GM21515 (cell line): ENCODE results near the gene TIMM23B.
"Not testable (repeated sequence)": the region's sequence is repeated elsewhere in the genome, so short reads cannot be mapped to it uniquely, and the experiment has no call there.

Experiments
- ATAC-seq: cut with Tn5 transposase; IDR thresholded peaks from one replicate; pipeline ENCODE4 v1.9.1; 2021; ENCODE audit not compliant: unreplicated experiment

Gene TIMM23B

GRCh38 chr10:49972094-49972493 is 30.2 kb downstream of the TIMM23B start:
- ATAC-seq = not testable (repeated sequence)

- ATAC-seq = not testable (repeated sequence)
These were observed 35.9 kb downstream of the TIMM23B start for GRCh38 chr10:49977756-49978155.

GRCh38 chr10:49987207-49987606 is 45.4 kb downstream of the TIMM23B start:
- ATAC-seq = not testable (repeated sequence)

- not testable (repeated sequence) for ATAC-seq
These were observed 46.5 kb downstream of the TIMM23B start, which contains the start of gene AGAP6 for GRCh38 chr10:49988376-49988775. TSS of gene AGAP6 (plus strand) at chr10:49988406. CDS start at chr10:49988716, 310 bp downstream.

GRCh38 chr10:49995321-49995720 is 53.5 kb downstream of the TIMM23B start:
- not testable (repeated sequence) for ATAC-seq

GRCh38 chr10:50014024-50014423 is 72.2 kb downstream of the TIMM23B start:
- not testable (repeated sequence) for ATAC-seq

- not testable (repeated sequence) for ATAC-seq
These were observed 73.9 kb downstream of the TIMM23B start for GRCh38 chr10:50015596-50016220.

GRCh38 chr10:50016926-50017325 is 75.1 kb downstream of the TIMM23B start:
- not testable (repeated sequence) for ATAC-seq

- not testable (repeated sequence) for ATAC-seq
These were observed 75.8 kb downstream of the TIMM23B start for GRCh38 chr10:50017646-50018045.

GRCh38 chr10:50019279-50019678 is 77.4 kb downstream of the TIMM23B start:
- not testable (repeated sequence) for ATAC-seq

- not testable (repeated sequence) for ATAC-seq
These were observed 78.7 kb downstream of the TIMM23B start for GRCh38 chr10:50020451-50021024.

GRCh38 chr10:50021646-50022045 is 79.8 kb downstream of the TIMM23B start:
- ATAC-seq = no peak
